ENCODE measurements around the gene NPAT. TPM values are rescaled to one million over a fixed set of nuclear protein-coding genes. Genes with fewer than 3 reads are reported as not detected.

Gene NPAT
- total RNA-seq, 2 experiments from 2014 or later, result 25.4 to 28.9 TPM

DNA sequence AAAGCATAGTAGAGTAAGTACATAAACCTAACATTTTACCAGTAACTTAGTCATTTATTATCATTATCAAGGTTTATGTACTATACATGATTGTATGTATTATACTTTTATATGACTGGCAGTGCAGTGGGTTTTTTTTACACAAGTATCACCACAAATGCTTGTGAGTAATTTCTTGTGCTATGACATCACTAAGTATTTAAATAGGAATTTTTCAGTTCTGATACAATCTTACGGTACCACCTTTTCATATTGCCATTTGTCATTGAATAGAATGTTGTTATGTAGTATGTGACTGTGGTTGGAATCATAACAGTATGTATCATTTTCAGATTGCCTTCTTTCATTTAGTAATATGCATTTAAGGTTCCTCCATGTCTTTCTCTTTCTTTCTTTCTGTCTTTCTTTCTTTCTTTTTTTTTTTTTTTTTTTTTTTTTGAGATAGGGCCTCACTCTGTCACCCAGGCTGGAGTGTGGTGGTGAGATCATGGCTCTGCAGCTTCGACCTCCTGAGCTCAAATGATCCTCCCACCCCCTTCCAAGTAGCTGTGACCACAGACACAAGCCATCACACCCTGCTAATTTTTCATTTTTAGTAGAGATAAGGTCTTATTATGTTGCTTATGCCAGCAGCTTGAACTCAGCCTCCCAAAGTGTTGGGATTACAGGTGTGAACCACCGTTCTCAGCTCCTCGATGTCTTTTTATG is 19.0 kb upstream of the NPAT start:
- intact Hi-C loops (cut with DNase I, micrococcal nuclease), result no loop called here
- H3K27ac ChIP-seq (ENCODE audit: low read depth in 1 of 2, low read length in 2 of 2), result peak overlapping the region; percentile 50 to 69
- peaks cover 71% of the 10 kb centered on the region for H3K36me3 Mint-ChIP-seq (ENCODE audit: low read depth)
- H3K4me3 ChIP-seq (ENCODE audit: low read length), result no peak overlapping the region
- CTCF ChIA-PET, result interaction anchor here (2.6 kb wide), 1 partner anchor 19 kb away, joined by 22 read pairs; the partner anchor contains the start of genes ATM and NPAT
- peaks cover 39% of the 10 kb centered on the region for H3K36me3 ChIP-seq (ENCODE audit: insufficient read depth, low read length)
- TF ChIP-seq, protein P1, sequence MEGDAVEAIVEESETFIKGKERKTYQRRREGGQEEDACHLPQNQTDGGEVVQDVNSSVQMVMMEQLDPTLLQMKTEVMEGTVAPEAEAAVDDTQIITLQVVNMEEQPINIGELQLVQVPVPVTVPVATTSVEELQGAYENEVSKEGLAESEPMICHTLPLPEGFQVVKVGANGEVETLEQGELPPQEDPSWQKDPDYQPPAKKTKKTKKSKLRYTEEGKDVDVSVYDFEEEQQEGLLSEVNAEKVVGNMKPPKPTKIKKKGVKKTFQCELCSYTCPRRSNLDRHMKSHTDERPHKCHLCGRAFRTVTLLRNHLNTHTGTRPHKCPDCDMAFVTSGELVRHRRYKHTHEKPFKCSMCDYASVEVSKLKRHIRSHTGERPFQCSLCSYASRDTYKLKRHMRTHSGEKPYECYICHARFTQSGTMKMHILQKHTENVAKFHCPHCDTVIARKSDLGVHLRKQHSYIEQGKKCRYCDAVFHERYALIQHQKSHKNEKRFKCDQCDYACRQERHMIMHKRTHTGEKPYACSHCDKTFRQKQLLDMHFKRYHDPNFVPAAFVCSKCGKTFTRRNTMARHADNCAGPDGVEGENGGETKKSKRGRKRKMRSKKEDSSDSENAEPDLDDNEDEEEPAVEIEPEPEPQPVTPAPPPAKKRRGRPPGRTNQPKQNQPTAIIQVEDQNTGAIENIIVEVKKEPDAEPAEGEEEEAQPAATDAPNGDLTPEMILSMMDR (IDR thresholded peaks at IDR 0.05), result no peak
- peak in 4 of 14 experiments; percentile 37 to 48 (median 42) for DNase-seq
- H3K4me1 ChIP-seq (ENCODE audit: insufficient read depth, low read length), result peaks cover 57% of the 10 kb centered on the region
- peak overlapping the region; percentile 62 for H3K4me3 Mint-ChIP-seq
- H3K9me3 Mint-ChIP-seq, result no peaks in the 10 kb centered on the region
- POLR2A ChIA-PET, result interaction anchor here (6.2 to 8.7 kb wide), 2 partner anchors 10 to 16 kb away, joined by 58 to 773 read pairs; partner anchors contain the start of genes ATM and NPAT
- H3K27me3 Mint-ChIP-seq, result no peaks in the 10 kb centered on the region
- H3K27ac Mint-ChIP-seq, result no peak overlapping the region
- peak; percentile 13 for ATAC-seq (ENCODE audit: poor library complexity)
- no peaks in the 10 kb centered on the region for H3K9me3 ChIP-seq (ENCODE audit: control insufficient read depth in 1 of 2, insufficient read depth in 1 of 2, low read length in 2 of 2)
- H3K4me1 Mint-ChIP-seq (ENCODE audit: low read depth), result peaks cover 89% of the 10 kb centered on the region
- no peaks in the 10 kb centered on the region for H3K27me3 ChIP-seq (ENCODE audit: control insufficient read depth in 1 of 2, insufficient read depth in 2 of 2, low read length in 2 of 2)

- DNase-seq (peak in 8 of 14 experiments; percentile 17 to 54 (median 33)), ATAC-seq (ENCODE audit: poor library complexity) (peak; percentile 9)
- Mint-ChIP-seq H3K36me3 (ENCODE audit: low read depth) (peaks cover 70% of the 10 kb centered on the region), H3K9me3 (no peaks in the 10 kb centered on the region), H3K27me3 (no peaks in the 10 kb centered on the region), H3K4me1 (ENCODE audit: low read depth) (peaks cover 80% of the 10 kb centered on the region), H3K4me3 (peak overlapping the region; percentile 79), H3K27ac (no peak overlapping the region)
- no peaks in the 10 kb centered on the region for H3K27me3 ChIP-seq (ENCODE audit: control insufficient read depth in 1 of 2, insufficient read depth in 2 of 2, low read length in 2 of 2)
- intact Hi-C loops (cut with DNase I, micrococcal nuclease), result loop anchor here in 1 of 2 experiments (2.0 kb wide), 1 partner anchor 16 kb away; the partner anchor contains the start of genes ATM and NPAT
- ChIA-PET CTCF (interaction anchor here (0.6 to 4.5 kb wide), 4 partner anchors 11 to 54 kb away, joined by 3 to 65 read pairs (median 4); partner anchors contain the start of genes ATM and NPAT), POLR2A (interaction anchor here (0.7 to 8.7 kb wide), 9 partner anchors 13 to 117 kb away, joined by 3 to 773 read pairs (median 6); partner anchors contain the start of genes ACAT1, ATM and NPAT)
- no peak overlapping the region for H3K4me3 ChIP-seq (ENCODE audit: low read length)
- no peaks in the 10 kb centered on the region for H3K9me3 ChIP-seq (ENCODE audit: control insufficient read depth in 1 of 2, insufficient read depth in 1 of 2, low read length in 2 of 2)
- H3K27ac ChIP-seq (ENCODE audit: low read depth in 1 of 2, low read length in 2 of 2), result peak overlapping the region; percentile 48 to 58
- H3K4me1 ChIP-seq (ENCODE audit: insufficient read depth, low read length), result peaks cover 67% of the 10 kb centered on the region
- peaks cover 48% of the 10 kb centered on the region for H3K36me3 ChIP-seq (ENCODE audit: insufficient read depth, low read length)
- TF ChIP-seq, protein P1 (IDR thresholded peaks at IDR 0.05), result no peak
Observed at GRCh38 chr11:108239076-108239475, 16.6 kb upstream of the NPAT start.

- Histone ChIP-seq H3K4me1 (ENCODE audit: insufficient read depth, low read length) (peaks cover 68% of the 10 kb centered on the region), H3K27me3 (ENCODE audit: control insufficient read depth in 1 of 2, insufficient read depth in 2 of 2, low read length in 2 of 2) (no peaks in the 10 kb centered on the region), H3K27ac (ENCODE audit: low read depth in 1 of 2, low read length in 2 of 2) (peak overlapping the region; percentile 64 to 95), H3K36me3 (ENCODE audit: insufficient read depth, low read length) (peaks cover 55% of the 10 kb centered on the region), H3K4me3 (ENCODE audit: low read length) (peak overlapping the region; percentile 14), H3K9me3 (ENCODE audit: control insufficient read depth in 1 of 2, insufficient read depth in 1 of 2, low read length in 2 of 2) (no peaks in the 10 kb centered on the region)
- Mint-ChIP-seq H3K36me3 (ENCODE audit: low read depth) (peaks cover 77% of the 10 kb centered on the region), H3K27ac (no peak overlapping the region), H3K4me1 (ENCODE audit: low read depth) (peaks cover 81% of the 10 kb centered on the region), H3K9me3 (no peaks in the 10 kb centered on the region), H3K4me3 (peak overlapping the region; percentile 72), H3K27me3 (no peaks in the 10 kb centered on the region)
- POLR2A ChIA-PET, result interaction anchor here (0.6 to 8.7 kb wide), 18 partner anchors 8 to 617 kb away, joined by 3 to 773 read pairs (median 5); partner anchors contain the start of genes ATM, C11orf65, DDX10 and EXPH5
- CTCF ChIA-PET, result interaction anchor here (0.8 to 4.5 kb wide), 5 partner anchors 9 to 228 kb away, joined by 3 to 65 read pairs (median 4); partner anchors contain the start of genes ATM, CUL5 and NPAT
- ATAC-seq (ENCODE audit: poor library complexity) (peak; percentile 35), DNase-seq (peak in 3 of 14 experiments; percentile 63 to 70 (median 64))
- TF ChIP-seq, protein P1 (IDR thresholded peaks at IDR 0.05), result no peak
- intact Hi-C loops (cut with DNase I, micrococcal nuclease), result loop anchor here in 1 of 2 experiments (2.0 kb wide), 1 partner anchor 16 kb away; no protein-coding TSS in a partner anchor
Observed at GRCh38 chr11:108237058-108237481, 14.6 kb upstream of the NPAT start.

Data from CD4-positive, alpha-beta T cell (primary cell).